Left colon (tissue), 2 donors: ENCODE data around the gene FBXO31. TPM values are rescaled to one million over a fixed set of nuclear protein-coding genes. Genes with fewer than 3 reads are reported as not detected.

Experiments
- ATAC-seq: fragments of 200-7000 bp; cut with Tn5 transposase; one replicate; pipeline ENCODE4 v1.9.1; 2020; ENCODE audit warnings: mild to moderate bottlenecking, moderate library complexity
- DNase-seq, 2 donors: peaks; one replicate each; pipeline ENCODE4 v3.0.0-alpha.2; 2020
- intact Hi-C, 2 donors: fragments of 100-400 bp; cut with DNase I in 1 of 2; cut with micrococcal nuclease in 1 of 2; formaldehyde crosslinking; loops; one replicate each; pipeline versions ENCODE4 v1.11.2 to v1.14.0; 2022; cut with DNase I, micrococcal nuclease
- total RNA-seq, 2 donors: library from RNA; stranded (reverse); fragmentation: NEBNext Ultra II Directional; extraction: Animal tissue kit (Norgen Biotek cat#: 25700); gene quantifications; one replicate each; pipeline ENCODE4 v1.2.1, GENCODE V29; 2021
- donor health status: DM: no; HTN: no; CAD: no.
- donor health status: DM: yes; HTN: yes; CAD: no.

The FBXO31 gene
- total RNA-seq, 2 donors from 2014 or later: 57.5 to 79.8 TPM

DNA sequence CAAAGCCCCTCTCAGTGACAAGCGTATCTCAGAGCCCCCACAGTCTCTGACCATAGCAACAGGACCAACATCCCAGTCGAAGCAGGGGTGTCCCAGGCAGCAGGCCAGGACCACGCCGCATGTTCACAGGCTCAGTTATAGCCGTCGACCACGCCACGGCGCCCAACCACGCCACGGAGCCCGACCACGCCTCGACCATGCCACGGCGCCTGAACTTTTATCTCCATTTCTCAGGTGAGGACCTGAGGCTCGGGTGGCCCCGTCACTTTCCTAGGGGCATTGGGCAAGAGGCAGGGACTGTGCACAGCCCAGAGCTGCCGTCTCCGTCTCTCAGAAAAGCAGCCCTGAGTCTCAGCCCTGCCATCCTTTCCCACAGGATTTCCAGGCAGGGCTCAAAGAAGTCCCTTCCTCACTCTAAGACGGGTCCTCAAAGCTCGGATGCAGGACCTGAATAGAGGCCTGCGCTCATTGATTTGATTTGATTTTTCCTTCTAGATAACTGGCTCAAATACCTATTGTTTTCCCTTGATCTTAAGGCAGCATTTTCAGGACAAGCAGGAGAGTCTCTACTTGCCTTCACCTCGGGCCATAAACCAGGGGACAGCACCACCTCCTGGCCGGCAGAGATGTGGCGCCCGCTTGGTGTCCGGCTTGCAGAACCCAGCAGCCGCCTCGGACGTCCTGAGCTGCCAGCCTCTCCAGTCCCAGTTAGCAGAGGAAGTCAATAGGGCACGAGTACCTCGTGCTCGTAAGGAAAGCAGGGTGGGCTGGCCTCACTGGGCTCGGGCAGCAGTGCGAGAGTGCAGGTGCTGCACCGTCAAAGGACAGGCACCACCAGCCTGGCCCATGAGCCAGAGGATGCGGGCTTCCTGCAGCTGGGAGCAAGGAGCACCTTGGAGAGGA, 105.1 kb downstream of the FBXO31 start:
- DNase-seq: peak; percentile 59 to 78
- intact Hi-C loops: loop anchor here (5.0 to 10.0 kb wide), 3 partner anchors 64 to 704 kb away; partner anchors contain the start of gene FOXL1 (in 1 of the 2)
- ATAC-seq: peak; percentile 97

Other genes with a start within 250 kb of the FBXO31 start
- gene C16orf95, start 66.4 kb downstream of the FBXO31 start, total RNA-seq: 1 to 10 TPM; 4.4 to 6.3 TPM
- 10 to 100 TPM; 64.5 to 88.0 TPM for gene MAP1LC3B, start 8.6 kb upstream of the FBXO31 start, total RNA-seq
- gene ZCCHC14, start 109.2 kb upstream of the FBXO31 start, total RNA-seq: 10 to 100 TPM; 30.3 to 30.7 TPM
- gene JPH3, start 218.7 kb upstream of the FBXO31 start, total RNA-seq: under 1 TPM; 0.18 to 0.39 TPM